Stimulated activated CD4-positive, alpha-beta T cell treated with anti-CD3 and anti-CD28 coated beads, Interleukin-2, amount 100 ng/mL, for 4 hours (primary cell): ENCODE data around the gene C9orf72.
"Not testable (repeated sequence)": the region's sequence is repeated elsewhere in the genome, so short reads cannot be mapped to it uniquely, and the experiment has no call there.

Source experiments
- DNase-seq: peaks from one replicate; pipeline ENCODE4 v3.0.0-alpha.2; 2020; ENCODE audit warnings: low read depth

Gene C9orf72, protein sequence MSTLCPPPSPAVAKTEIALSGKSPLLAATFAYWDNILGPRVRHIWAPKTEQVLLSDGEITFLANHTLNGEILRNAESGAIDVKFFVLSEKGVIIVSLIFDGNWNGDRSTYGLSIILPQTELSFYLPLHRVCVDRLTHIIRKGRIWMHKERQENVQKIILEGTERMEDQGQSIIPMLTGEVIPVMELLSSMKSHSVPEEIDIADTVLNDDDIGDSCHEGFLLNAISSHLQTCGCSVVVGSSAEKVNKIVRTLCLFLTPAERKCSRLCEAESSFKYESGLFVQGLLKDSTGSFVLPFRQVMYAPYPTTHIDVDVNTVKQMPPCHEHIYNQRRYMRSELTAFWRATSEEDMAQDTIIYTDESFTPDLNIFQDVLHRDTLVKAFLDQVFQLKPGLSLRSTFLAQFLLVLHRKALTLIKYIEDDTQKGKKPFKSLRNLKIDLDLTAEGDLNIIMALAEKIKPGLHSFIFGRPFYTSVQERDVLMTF

DNA sequence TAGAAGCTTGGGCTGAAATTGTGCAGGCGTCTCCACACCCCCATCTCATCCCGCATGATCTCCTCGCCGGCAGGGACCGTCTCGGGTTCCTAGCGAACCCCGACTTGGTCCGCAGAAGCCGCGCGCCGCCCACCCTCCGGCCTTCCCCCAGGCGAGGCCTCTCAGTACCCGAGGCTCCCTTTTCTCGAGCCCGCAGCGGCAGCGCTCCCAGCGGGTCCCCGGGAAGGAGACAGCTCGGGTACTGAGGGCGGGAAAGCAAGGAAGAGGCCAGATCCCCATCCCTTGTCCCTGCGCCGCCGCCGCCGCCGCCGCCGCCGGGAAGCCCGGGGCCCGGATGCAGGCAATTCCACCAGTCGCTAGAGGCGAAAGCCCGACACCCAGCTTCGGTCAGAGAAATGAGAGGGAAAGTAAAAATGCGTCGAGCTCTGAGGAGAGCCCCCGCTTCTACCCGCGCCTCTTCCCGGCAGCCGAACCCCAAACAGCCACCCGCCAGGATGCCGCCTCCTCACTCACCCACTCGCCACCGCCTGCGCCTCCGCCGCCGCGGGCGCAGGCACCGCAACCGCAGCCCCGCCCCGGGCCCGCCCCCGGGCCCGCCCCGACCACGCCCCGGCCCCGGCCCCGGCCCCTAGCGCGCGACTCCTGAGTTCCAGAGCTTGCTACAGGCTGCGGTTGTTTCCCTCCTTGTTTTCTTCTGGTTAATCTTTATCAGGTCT is at the start of gene C9orf72:
Gene C9orf72 (minus strand): TSS at position 564 of the 716 bp plus-strand sequence. CDS start 6,361 bp downstream, outside the sequence.
- peak; percentile 89 for DNase-seq

DNA sequence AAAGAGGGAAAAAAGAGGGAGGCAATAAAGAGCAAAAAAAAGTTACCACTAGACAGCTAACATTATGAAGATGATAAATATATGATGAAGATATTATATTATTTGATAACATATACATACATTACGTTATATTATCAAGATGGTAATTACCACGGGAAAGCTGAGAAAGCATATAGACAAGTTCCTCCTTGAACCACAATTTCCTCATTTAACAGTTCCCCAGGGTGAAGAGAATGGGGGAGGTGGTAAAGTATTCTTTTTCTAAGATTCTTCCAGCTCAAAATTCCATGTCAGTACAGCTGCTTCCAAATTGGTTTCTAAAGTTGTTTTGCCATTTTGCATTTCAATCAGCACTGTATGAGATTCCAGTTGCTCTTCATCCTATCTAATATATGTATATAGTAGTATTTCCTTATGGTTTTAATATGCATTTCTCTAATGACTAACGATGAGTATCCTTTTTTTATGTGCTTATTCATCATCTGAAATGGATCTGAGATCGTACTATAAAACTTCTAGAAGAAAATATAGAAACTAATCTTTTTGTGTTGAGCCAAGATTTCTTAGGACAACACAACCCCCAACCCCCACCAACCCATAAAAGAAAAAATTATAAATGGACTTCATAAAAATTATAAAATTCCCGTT is 49.5 kb upstream of the C9orf72 start:
- DNase-seq = no peak

DNA sequence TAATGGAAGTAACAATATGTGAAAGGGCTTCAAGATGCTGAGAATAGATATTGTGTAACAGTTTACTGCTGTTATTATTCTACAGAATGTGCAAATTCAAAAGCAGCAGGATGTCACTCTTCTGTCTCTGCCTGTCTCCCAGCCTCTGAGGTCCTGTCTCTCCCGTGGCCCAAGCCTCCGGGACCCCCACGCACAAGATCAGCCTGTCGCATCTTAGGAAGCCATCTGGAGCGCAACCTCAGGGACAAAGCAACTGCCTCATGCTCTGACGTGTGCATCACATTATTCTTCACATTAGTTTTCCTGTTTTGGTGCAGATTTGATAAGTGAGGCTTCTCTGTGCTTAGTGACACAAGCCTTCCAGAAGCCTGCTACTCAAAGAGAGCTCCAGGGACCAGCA is 46.5 kb upstream of the C9orf72 start:
- no peak for DNase-seq

DNA sequence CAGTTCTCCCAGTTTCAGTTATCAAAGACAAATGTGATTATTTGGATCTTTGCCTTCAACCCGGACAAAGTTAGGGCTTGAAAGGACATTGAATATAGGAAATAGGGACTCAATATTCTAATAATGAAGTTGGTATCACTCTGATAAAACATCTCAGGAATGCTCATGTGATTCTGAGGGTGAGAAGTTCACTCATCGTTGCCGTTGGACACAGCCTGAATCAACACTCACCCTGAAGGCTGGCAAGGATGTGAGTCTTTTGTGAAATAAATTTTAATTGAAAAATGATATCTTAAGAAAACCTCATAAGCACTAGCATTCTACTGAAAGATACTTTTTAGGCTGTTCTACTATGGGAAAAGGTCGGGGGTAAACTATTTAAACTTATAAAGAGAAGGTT is 44.8 kb upstream of the C9orf72 start:
- DNase-seq = no peak

DNA sequence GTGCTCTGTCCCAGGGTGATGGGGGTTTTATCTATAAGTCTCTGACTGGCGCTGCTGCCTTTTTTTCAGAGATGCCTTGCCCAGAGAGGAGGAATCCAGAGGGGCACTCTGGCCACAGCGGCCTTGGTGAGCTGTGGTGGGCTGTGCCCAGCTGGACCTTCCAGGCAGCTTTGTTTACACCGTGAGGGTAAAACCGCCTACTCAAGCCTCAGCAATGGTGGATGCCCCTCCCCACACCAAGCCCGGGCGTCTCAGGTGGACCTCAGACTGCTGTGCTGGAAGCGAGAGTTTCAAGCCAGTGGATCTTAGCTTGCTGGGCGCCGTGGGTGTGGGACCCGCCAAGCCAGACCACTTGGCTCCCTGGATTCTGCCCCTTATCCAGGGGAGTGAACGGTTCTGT is 41.3 kb upstream of the C9orf72 start:
- no peak for DNase-seq

DNA sequence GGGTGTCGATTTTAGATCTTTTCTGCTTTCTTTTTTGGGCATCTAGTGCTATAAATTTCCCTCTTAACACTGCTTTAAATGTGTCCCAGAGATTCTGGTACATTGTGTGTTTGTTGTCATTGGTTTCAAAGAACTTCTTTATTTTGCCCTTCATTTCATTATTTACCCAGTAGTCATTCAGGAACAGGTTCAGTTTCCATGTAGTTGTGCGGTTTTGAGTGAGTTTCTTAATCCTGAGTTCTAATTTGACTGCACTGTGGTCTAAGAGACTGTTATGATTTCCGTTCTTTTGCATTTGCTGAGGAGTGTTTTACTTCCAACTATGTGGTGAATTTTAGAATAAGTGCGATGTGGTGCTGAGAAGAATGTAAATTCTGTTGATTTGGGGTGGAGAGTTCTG is 38.8 kb upstream of the C9orf72 start:
- not testable (repeated sequence) for DNase-seq

DNA sequence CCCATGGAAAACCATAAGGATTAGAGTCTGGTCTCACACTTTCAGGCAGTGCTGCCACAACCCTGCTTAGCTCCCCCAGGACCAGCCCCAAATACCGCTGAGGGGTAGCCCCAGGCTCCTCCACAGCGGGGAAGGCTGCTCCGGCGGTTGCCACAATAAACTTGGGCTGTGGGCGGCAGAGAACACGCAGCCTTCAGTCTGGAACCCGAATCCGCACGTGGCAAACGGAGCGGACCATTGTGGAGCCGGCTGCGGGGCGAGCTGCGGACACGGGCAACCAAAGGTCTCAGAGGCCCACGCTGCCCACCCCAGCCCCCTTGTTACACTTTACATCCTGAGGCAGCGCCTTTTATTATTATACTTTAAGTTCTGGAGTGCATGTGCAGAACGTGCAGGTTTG is 37.3 kb upstream of the C9orf72 start:
- DNase-seq = no peak

DNA sequence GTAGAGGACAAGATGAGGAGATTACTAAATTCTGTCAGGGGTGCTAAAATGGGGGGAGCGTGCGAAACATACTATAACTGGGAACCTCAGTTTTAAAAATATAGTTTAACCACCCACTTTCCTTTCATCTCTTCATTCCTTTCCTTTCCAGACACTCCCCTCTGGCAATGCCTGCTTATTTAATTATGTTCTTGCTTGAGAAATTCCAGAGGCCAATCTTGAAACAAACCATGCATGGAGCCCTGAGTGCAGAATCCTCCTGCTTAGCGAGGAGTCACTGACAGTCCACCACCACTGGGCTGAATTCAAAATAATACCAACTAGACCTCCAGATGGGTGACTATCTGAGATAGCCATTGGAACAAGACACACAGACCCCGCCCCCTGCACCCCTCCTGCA is 29.7 kb upstream of the C9orf72 start:
- DNase-seq = no peak

DNA sequence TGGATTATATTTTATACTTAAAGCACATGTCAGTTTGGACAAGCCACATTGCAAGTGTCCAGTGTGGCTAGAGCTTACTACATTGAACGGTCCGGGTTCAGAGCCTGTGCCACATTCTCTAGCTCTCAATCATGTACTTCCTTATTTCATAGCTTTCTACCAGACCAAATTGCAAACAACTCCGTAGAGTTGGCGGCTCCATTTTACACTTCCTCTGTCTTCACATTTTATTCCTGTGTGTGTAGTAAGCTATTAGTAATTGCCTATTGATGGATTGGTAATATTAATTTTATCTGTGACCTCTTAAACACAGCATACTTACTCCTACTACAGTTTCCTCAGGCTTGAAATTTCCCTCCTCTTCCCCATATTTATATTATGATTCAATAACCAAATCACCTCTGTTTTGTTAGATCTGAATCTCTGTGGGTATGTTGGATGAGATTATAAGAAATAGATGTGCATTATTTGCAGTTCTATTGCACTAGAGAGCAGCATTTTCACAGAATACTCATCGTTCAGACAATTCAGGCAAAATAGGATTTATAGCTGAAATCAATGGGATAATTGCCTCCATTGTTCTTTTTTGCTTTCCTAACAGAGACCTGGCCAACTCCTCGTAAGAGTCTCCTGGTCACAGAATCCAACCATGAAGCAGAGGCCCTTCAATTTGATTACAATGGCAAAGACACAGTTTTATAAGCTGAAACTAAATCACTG is 29.0 kb upstream of the C9orf72 start:
- DNase-seq = no peak

DNA sequence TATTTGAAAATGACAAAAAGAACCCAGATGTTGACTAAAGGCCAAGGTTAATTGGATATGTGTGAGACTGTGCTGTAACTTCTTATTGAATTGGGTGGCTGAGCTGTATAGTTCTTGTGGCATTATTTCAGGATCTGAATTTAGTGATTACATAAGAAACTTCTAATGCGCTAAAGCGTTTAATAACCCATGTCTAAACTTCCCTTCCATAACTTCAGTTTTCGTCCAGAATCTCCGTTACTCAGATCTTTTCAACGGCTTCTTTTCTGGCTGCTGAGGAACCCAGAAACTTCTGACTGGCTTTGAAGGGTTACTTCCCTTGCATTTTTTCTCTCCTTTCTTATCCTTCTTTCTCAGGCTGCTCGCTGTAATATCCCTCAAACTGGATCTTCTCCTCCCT is 28.1 kb upstream of the C9orf72 start:
- DNase-seq = no peak

DNA sequence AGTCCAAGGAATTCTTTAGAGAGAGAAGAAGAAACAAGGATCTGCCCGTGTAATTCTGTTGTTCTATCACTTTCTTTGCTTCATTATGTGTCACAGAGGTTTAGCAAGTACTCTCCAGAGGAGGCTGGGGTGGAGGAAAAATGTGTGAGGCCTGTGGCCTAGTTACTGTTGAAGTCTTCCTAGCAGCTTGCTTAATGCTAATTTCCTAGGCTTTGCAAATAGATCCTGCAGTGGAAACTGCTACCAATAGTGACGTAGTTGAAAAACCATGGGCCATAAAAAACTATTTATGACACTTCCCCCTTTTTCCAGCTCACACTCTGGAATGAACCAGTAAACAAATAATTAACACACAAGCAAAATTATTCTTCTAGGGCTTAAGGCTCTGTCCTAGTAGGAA is 27.0 kb upstream of the C9orf72 start:
- no peak for DNase-seq

DNA sequence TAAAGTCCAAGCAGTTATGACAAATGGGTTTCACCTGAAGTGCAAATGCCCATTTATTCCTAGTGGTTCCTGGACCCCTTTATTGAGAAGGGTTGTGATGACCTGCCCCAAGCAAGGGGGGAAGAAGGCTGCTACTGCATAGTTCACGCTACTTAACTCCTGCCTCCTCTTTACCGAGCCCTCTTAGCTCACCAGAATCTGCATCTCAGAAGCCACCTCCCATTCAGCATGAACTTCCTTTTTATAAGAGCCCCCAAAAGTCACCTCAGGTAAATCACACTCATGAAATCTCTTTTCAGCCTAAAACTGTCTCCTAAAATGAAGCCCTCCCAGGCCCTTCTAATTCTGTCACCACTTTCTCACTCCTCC is 26.6 kb upstream of the C9orf72 start:
- no peak for DNase-seq

DNA sequence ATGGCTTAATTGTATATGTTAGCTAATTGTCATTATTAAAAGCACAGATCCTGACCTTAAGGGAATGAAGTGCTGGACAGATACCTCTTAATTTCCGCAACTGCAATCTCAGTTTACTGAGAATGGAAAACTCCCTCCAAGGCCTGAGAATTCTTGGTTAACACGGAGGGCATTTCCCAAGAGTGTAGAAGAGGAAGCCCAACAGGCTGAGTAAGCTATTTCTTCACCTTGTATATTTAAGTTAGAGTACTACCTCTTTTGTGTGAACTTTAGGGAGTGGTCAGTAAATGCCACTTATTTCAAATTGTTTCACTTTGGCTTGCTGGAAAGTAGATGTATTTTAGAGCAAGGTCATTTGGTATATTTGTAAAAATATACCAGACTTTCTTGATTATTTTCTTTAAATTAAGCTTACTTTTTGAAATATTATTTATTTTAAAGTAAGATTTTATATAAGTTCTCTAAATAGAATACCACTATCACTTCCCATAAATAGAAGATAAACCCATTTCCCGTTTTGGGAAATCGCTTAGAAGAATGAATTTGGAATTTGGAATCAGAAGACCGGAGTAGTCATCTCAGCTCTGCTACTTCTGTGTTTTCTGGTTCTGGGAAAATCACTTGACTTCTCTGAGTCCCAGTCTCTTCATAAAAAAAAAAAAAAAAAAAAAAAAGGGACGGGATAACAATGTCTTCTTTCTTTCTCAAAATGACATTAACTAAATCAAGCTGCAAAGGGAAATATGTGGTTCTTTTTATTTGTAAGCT is 26.0 kb upstream of the C9orf72 start:
- no peak for DNase-seq

DNA sequence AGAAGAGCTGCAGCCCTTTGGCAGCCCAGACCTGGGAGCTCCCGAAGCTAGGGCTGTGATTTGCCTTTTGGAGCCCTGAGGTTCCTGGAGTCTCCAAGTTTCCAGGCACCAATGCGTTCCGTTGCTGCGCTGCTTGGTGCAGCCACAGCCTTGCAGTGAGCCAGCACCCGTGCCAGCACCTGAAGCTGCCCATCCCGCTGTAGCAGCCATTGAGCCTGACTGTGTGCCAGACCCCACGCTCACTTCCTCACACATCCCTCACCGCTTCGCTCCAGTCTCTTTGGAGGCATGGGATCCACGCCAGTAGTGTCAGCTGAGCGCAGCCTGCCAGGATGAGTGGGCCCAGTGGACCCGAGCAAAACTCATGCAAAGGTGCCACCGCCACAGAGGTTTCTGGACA is 22.5 kb upstream of the C9orf72 start:
- DNase-seq = no peak

DNA sequence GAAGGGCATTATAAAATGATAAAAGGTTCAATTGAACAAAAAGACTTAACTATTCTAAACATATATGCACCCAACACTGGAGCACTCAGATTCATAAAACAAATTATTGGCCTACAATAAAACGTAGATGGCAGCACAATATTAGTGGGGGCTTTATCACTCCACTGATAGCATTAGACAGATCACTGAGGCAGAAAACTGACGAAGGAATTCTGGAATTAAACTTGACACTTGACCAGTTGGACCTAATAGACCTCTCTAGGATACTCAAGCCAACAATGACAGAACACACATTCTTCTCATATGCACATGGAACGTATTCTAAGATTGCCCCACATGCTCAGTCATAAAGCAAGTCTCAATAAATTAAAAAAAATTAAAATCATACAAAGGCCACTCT is 18.4 kb upstream of the C9orf72 start:
- no peak for DNase-seq

DNA sequence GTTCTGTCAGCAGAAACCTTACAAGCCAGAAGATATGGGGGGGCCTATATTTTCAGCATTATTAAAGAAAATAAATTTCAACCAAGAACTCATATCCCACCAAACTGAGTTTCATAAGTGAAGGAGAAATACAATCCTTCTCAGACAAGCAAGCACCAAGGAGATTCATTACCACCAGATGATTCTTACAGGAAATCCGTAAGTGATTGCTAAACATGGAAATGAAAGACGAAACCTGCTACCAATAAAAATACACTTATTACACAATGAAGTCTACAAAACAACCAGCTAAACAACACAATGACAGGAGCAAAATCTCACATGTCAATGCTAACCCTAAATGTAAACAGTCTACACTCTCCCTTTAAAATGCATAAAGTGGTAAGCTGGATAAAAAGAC is 17.8 kb upstream of the C9orf72 start:
- DNase-seq = no peak

DNA sequence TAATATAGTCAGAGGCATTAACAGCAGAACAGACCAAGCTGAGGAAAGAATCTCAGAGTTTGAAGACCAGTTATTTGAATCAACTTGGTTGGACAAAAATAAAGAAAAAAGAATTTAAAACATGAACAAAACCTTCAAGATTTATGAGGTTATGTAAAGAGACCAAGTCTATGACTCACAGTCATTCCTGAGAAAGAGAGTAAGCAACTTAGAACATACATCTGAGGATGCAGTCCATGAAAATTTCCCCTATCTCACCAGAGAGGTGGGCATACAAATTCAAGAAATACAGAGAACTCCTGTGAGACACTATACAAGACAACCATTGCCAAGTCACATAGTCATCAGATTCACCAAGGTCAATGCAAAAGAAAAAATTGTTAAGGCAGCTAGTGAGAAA is 17.4 kb upstream of the C9orf72 start:
- DNase-seq = no peak

DNA sequence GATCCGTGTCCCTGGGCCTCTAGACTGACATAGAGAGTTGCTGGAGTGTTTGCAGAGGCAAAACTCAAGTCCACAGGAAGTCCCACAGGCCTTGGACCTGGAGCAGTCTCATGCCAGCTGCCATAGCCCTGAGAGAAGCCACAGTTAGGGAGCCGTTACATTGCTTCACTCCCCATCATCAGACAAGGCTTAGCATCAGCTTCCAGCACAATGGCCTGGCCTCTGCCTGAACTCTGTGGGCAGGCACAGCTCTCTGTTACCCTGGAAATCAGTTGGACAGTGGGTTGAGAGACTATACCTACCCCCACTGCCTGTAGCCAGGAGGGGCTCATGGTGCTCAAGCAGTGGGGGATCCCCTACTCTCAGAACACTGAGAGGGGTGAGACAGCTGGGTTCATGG is 16.2 kb upstream of the C9orf72 start:
- no peak for DNase-seq

DNA sequence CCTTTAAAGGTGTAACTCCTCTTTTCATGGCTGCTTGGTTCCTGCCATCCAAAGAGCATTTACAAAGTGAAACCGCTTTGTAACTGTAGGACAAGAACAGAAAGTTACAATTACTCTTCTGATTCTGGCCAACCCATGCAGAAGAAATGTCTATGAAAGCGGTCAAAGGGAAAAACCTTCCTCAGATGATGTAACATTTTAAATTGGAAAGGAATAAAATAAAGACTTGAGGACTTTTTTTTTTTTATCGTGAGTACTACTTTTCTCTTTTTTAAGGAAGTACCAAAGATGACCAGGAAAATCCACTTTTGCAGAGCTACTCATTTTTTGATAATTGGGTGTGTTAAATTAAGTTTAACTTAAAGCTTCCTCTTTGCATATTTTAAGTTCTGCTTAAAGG is 13.0 kb upstream of the C9orf72 start:
- DNase-seq = no peak

DNA sequence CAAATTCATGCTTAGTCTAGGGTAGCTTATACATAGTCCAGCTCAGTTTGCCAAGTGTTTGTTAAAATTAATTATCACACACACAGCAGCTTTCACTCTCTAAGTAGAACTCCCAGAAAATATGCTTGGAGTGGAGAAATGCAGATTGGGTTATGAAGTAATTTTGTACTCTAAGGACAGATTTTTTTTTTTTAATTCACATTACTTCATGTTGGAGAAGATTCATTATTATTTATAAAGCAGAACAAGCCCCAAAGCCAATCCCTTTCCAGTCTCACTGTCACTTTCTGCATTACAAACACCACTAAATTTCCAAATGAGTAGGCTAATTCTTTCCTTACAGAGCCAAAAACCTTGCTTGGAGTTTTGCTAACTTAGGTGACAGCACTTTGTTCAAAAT is 11.7 kb upstream of the C9orf72 start:
- DNase-seq = no peak

DNA sequence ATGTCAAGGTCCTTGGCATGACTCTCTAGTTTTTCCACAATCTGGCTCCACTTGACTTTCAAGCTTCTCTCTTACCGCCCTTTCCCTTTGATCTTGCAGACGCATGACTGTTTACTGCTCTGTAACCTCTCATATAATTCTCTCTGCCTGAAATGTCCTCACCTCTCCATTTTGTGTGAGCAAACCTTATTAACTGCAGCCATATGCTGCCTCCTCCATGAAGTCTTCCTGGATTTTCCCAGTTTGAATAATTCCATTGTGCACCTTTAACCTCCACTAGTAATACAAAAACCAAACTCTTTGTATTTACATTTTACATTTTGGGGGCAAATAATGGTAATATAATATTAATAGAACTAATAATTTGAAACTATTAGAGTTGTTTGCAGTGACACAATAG is 9.5 kb upstream of the C9orf72 start:
- no peak for DNase-seq

DNA sequence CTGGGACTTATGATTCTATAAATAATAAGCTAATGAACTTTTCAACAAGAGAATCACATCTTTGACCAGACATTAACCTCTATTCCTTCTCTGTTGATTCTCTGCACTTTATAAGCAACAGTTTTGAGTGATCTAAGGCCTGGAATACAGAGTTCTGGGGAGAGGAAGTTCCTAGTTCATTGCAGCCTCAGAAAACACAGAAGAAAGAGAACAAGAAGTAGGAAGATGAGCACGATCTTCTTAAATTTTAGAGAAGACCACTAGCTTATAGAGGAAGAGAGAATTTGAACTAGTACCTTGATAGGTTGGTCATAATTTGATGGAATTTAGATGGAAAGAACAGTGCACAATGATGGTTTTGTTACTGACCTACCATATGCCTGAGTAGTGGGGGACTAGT is 8.5 kb upstream of the C9orf72 start:
- DNase-seq = no peak
